NCI-H1436 (cell line): Measurements from ENCODE around the gene SLC26A3.

ENCODE experiments used
- DNase-seq: peaks from one replicate; lab custom pipeline; 2025; lab: John Stamatoyannopoulos, UW

Gene SLC26A3

GRCh38 chr7:107815254-107815882 lies 12.3 kb upstream of the SLC26A3 start:
- no peak for DNase-seq

- DNase-seq, result no peak
Measured at GRCh38 chr7:107813524-107813923, 10.5 kb upstream of the SLC26A3 start.

- DNase-seq, result no peak
Measured at GRCh38 chr7:107811934-107812333, 8.9 kb upstream of the SLC26A3 start.

GRCh38 chr7:107810626-107811025 lies 7.6 kb upstream of the SLC26A3 start:
- DNase-seq, result no peak

GRCh38 chr7:107809179-107809578 lies 6.2 kb upstream of the SLC26A3 start:
- DNase-seq, result no peak

GRCh38 chr7:107799647-107800264 lies 3.3 kb downstream of the SLC26A3 start:
- no peak for DNase-seq

GRCh38 chr7:107792364-107792763 lies 10.7 kb downstream of the SLC26A3 start:
- DNase-seq, result no peak

GRCh38 chr7:107789647-107790046 lies 13.4 kb downstream of the SLC26A3 start:
- no peak for DNase-seq

- no peak for DNase-seq
Measured at GRCh38 chr7:107788662-107789061, 14.4 kb downstream of the SLC26A3 start.

- no peak for DNase-seq
Measured at GRCh38 chr7:107788216-107788615, 14.8 kb downstream of the SLC26A3 start.

GRCh38 chr7:107785926-107786325 lies 17.1 kb downstream of the SLC26A3 start:
- DNase-seq, result no peak

- DNase-seq, result no peak
Measured at GRCh38 chr7:107785170-107785569, 17.9 kb downstream of the SLC26A3 start.

GRCh38 chr7:107783648-107784047 lies 19.4 kb downstream of the SLC26A3 start:
- DNase-seq, result no peak

- no peak for DNase-seq
Measured at GRCh38 chr7:107782374-107782773, 20.6 kb downstream of the SLC26A3 start.

- DNase-seq, result no peak
Measured at GRCh38 chr7:107779647-107780099, 23.4 kb downstream of the SLC26A3 start.

- no peak for DNase-seq
Measured at GRCh38 chr7:107778283-107778682, 24.7 kb downstream of the SLC26A3 start.

- DNase-seq, result no peak
Measured at GRCh38 chr7:107777702-107778101, 25.3 kb downstream of the SLC26A3 start.

GRCh38 chr7:107773027-107773426 lies 30.0 kb downstream of the SLC26A3 start:
- no peak for DNase-seq

GRCh38 chr7:107768263-107768662 lies 34.8 kb downstream of the SLC26A3 start:
- DNase-seq, result no peak

- no peak for DNase-seq
Measured at GRCh38 chr7:107767391-107767790, 35.6 kb downstream of the SLC26A3 start.

- DNase-seq, result no peak
Measured at GRCh38 chr7:107758667-107759066, 44.4 kb downstream of the SLC26A3 start.

GRCh38 chr7:107754642-107755041 lies 48.4 kb downstream of the SLC26A3 start:
- no peak for DNase-seq

- no peak for DNase-seq
Measured at GRCh38 chr7:107751113-107751512, 51.9 kb downstream of the SLC26A3 start.

- no peak for DNase-seq
Measured at GRCh38 chr7:107746006-107746405, 57.0 kb downstream of the SLC26A3 start.
